AG10803 (cell line): ENCODE data around the gene SYT13.

Experiments
- DNase-seq: peaks from one replicate; pipeline ENCODE4 v3.0.0; 2010; ENCODE audit warnings: low read depth
- H3K4me3 ChIP-seq: 2 replicates; pipeline ENCODE4 v1.5.1; 2011; ENCODE audit warnings: mild to moderate bottlenecking, low read length, control low read depth
- TF ChIP-seq, protein P1 (sequence below): conservative IDR thresholded peaks from 2 replicates; pipeline ENCODE4 v1.5.1; 2011; ENCODE audit warnings: mild to moderate bottlenecking, low read length, control low read depth, inconsistent platforms

Gene SYT13

DNA sequence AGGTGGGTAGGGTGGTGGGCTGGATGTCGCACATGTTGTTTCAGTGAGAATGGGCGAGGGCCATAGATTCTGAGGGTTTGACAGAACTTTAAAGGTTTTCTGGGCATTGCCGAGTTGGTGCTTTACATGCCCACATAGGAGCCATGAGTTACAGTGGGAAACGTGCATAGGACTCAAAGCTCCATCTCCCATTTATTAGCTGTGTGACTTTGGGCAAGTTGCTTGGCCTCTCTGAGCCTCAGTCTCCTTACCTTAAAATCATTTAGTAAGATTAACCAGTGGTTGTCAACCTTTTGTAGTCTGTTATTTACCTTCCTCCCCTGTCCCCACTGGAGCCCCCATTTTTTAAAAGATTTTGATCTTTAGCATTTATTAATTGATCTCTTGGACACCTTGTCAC lies 67.4 kb downstream of the SYT13 start:
- no peak overlapping the region for H3K4me3 ChIP-seq
- TF ChIP-seq, protein P1, sequence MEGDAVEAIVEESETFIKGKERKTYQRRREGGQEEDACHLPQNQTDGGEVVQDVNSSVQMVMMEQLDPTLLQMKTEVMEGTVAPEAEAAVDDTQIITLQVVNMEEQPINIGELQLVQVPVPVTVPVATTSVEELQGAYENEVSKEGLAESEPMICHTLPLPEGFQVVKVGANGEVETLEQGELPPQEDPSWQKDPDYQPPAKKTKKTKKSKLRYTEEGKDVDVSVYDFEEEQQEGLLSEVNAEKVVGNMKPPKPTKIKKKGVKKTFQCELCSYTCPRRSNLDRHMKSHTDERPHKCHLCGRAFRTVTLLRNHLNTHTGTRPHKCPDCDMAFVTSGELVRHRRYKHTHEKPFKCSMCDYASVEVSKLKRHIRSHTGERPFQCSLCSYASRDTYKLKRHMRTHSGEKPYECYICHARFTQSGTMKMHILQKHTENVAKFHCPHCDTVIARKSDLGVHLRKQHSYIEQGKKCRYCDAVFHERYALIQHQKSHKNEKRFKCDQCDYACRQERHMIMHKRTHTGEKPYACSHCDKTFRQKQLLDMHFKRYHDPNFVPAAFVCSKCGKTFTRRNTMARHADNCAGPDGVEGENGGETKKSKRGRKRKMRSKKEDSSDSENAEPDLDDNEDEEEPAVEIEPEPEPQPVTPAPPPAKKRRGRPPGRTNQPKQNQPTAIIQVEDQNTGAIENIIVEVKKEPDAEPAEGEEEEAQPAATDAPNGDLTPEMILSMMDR: no peak
- DNase-seq: no peak

DNA sequence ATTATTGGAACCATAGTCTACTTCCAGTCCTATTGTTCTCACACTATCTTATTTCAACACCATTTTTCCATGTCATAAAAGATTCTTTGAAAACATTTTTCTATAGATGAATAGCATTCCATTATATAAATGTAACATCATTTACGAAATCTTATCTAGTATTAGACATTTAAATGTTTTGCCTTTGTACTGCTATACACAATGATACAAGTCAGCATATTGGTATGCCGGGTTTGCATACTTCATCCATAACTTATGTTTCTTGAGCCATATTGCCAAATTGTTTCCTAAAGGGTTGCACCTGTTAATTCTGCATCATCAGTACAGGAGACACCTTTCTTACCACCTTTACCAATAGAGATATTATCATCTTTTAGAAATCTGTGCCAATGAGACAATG lies 68.2 kb downstream of the SYT13 start:
- H3K4me3 ChIP-seq: no peak overlapping the region

GRCh38 chr11:45216901-45217300 lies 69.2 kb downstream of the SYT13 start:
- TF ChIP-seq, protein P1: no peak
- H3K4me3 ChIP-seq: no peak overlapping the region
- DNase-seq: peak; percentile 2

More for the DNA sequence above, 68.2 kb downstream of the SYT13 start:
- TF ChIP-seq, protein P1: no peak
- DNase-seq: peak; percentile 12

GRCh38 chr11:45216031-45216430 lies 70.1 kb downstream of the SYT13 start:
- no peak overlapping the region for H3K4me3 ChIP-seq
- no peak for DNase-seq
- TF ChIP-seq, protein P1: no peak

GRCh38 chr11:45215098-45215865 lies 70.9 kb downstream of the SYT13 start:
- no peak for DNase-seq
- TF ChIP-seq, protein P1: no peak
- H3K4me3 ChIP-seq: no peak overlapping the region

DNA sequence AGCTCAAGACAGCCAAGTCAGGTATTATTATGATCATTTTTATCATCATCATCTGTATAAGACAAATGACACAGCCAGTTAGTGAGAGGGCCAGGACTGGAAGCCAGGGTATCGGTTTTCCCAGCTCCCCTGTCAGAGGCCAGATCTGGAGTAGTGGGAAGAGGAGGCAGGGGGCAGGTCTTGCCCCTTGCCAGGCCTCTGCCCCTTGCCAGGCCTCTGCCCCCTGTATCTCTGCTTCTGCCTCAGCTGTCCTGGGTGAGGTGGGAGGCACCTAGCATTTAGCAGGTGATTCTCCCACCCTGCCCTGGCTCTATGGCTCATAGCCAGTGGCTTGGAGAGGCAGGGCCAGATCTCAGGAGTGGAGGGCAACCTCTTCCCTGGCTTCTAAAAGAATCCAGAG lies 72.4 kb downstream of the SYT13 start:
- no peak for DNase-seq
- TF ChIP-seq, protein P1: no peak
- no peak overlapping the region for H3K4me3 ChIP-seq

DNA sequence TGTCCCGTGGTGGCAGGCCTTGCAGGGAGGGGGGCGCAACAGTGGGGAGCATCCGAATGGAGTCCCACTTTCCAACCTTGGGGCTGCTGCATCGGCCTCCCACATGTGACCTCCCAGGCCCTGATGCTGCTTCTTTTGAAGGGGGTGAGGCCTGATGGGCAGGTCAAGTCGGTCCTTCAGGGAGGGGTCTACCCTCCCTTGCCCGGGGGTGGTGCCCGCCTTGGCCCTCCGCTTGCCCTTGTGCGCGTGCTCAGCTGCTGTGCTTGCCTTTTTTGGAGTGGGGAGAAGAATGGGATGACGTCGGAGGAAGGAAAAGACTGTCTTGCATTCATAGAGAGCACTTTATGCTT lies 72.8 kb downstream of the SYT13 start:
- TF ChIP-seq, protein P1: no peak
- no peak for DNase-seq
- no peak overlapping the region for H3K4me3 ChIP-seq
